ENCODE data around the gene ADGRL1. TPM values are rescaled to one million over a fixed set of nuclear protein-coding genes. Genes with fewer than 3 reads are reported as not detected.

Gene ADGRL1
- total RNA-seq, 2 donors from 2014 or later: 70.8 to 82.6 TPM

- Histone ChIP-seq H3K36me3 (ENCODE audit: control insufficient read depth, insufficient read depth, low read length) (no peaks in the 10 kb centered on the region), H3K27ac (ENCODE audit: low read depth, low read length) (no peak overlapping the region), H3K4me1 (ENCODE audit: control insufficient read depth, insufficient read depth, low read length) (peaks cover 12% of the 10 kb centered on the region), H3K9me3 (ENCODE audit: control insufficient read depth, low read length) (no peaks in the 10 kb centered on the region), H3K27me3 (ENCODE audit: control insufficient read depth, insufficient read depth, low read length, poor library complexity, severe bottlenecking) (no peaks in the 10 kb centered on the region), H3K9ac (ENCODE audit: extremely low read depth, low read length, poor library complexity, severe bottlenecking) (no peak overlapping the region), H3K4me3 (ENCODE audit: low read length) (no peak overlapping the region)
- no peaks in the 10 kb centered on the region for H3K27me3 Mint-ChIP-seq (ENCODE audit: insufficient read depth)
- H3K4me3 Mint-ChIP-seq: no peak overlapping the region
- H3K9me3 Mint-ChIP-seq: no peaks in the 10 kb centered on the region
- DNase-seq: no peak
- H3K4me1 Mint-ChIP-seq: peaks cover 14% of the 10 kb centered on the region
- H3K27ac Mint-ChIP-seq: peak overlapping the region; percentile 58
- TF ChIP-seq CTCF (conservative IDR thresholded peaks at IDR 0.05): no peak
- WGBS, 2 experiments (ENCODE audit: insufficient coverage in 1 of 2, insufficient read length in 1 of 2): 58 to 77% methylated on average over 9 to 12 of the region's 12 CpGs
- no peaks in the 10 kb centered on the region for H3K36me3 Mint-ChIP-seq (ENCODE audit: low read depth)
These were observed 93.1 kb downstream of the ADGRL1 start for GRCh38 chr19:14112809-14113385.

- Histone ChIP-seq H3K4me1 (ENCODE audit: control insufficient read depth, insufficient read depth, low read length) (peaks cover 12% of the 10 kb centered on the region), H3K27ac (ENCODE audit: low read depth, low read length) (no peak overlapping the region), H3K36me3 (ENCODE audit: control insufficient read depth, insufficient read depth, low read length) (no peaks in the 10 kb centered on the region), H3K27me3 (ENCODE audit: control insufficient read depth, insufficient read depth, low read length, poor library complexity, severe bottlenecking) (no peaks in the 10 kb centered on the region), H3K9me3 (ENCODE audit: control insufficient read depth, low read length) (no peaks in the 10 kb centered on the region), H3K9ac (ENCODE audit: extremely low read depth, low read length, poor library complexity, severe bottlenecking) (no peak overlapping the region), H3K4me3 (ENCODE audit: low read length) (no peak overlapping the region)
- peaks cover 14% of the 10 kb centered on the region for H3K4me1 Mint-ChIP-seq
- no peak for DNase-seq
- no peak for TF ChIP-seq CTCF (conservative IDR thresholded peaks at IDR 0.05)
- 87 to 88% methylated on average over 7 to 12 of the region's 12 CpGs for WGBS, 2 experiments (ENCODE audit: insufficient coverage in 1 of 2, insufficient read length in 1 of 2)
- no peak overlapping the region for H3K4me3 Mint-ChIP-seq
- H3K36me3 Mint-ChIP-seq (ENCODE audit: low read depth): no peaks in the 10 kb centered on the region
- no peaks in the 10 kb centered on the region for H3K9me3 Mint-ChIP-seq
- H3K27me3 Mint-ChIP-seq (ENCODE audit: insufficient read depth): no peaks in the 10 kb centered on the region
- no peak overlapping the region for H3K27ac Mint-ChIP-seq
These were observed 93.7 kb downstream of the ADGRL1 start for GRCh38 chr19:14112051-14112808.

- Histone ChIP-seq H3K4me3 (ENCODE audit: low read length) (no peak overlapping the region), H3K27ac (ENCODE audit: low read depth, low read length) (no peak overlapping the region), H3K9ac (ENCODE audit: extremely low read depth, low read length, poor library complexity, severe bottlenecking) (no peak overlapping the region), H3K4me1 (ENCODE audit: control insufficient read depth, insufficient read depth, low read length) (peaks cover 10% of the 10 kb centered on the region), H3K27me3 (ENCODE audit: control insufficient read depth, insufficient read depth, low read length, poor library complexity, severe bottlenecking) (no peaks in the 10 kb centered on the region), H3K9me3 (ENCODE audit: control insufficient read depth, low read length) (no peaks in the 10 kb centered on the region), H3K36me3 (ENCODE audit: control insufficient read depth, insufficient read depth, low read length) (no peaks in the 10 kb centered on the region)
- Mint-ChIP-seq H3K4me1 (peaks cover 11% of the 10 kb centered on the region), H3K4me3 (no peak overlapping the region), H3K36me3 (ENCODE audit: low read depth) (peaks cover 3% of the 10 kb centered on the region), H3K27me3 (ENCODE audit: insufficient read depth) (no peaks in the 10 kb centered on the region), H3K27ac (no peak overlapping the region), H3K9me3 (no peaks in the 10 kb centered on the region)
- DNase-seq: no peak
- no peak for TF ChIP-seq CTCF (conservative IDR thresholded peaks at IDR 0.05)
- WGBS, 2 experiments (ENCODE audit: insufficient coverage in 1 of 2, insufficient read length in 1 of 2): 89 to 100% methylated on average over 1 of the region's 1 CpG
These were observed 94.5 kb downstream of the ADGRL1 start for GRCh38 chr19:14111486-14111885.

All from endodermal cell (in vitro differentiated cells).